DND-41 (cell line): Measurements from ENCODE around the gene DUT.

Experiments used
- ATAC-seq: fragments of 200-7000 bp; cut with Tn5 transposase; 3 replicates; pipeline ENCODE4 v1.9.1; 2021; ENCODE audit warnings: low read depth; ENCODE audit not compliant: insufficient read depth
- DNase-seq: peaks from one replicate; pipeline ENCODE4 v3.0.0-alpha.2; 2020
- H2AFZ ChIP-seq: 2 replicates; pipeline ENCODE4 v1.6.0; 2012; ENCODE audit warnings: low read depth, low read length
- H3K27ac ChIP-seq: 2 replicates; pipeline ENCODE4 v1.5.1; 2012; ENCODE audit warnings: low read length, inconsistent platforms
- H3K27me3 ChIP-seq: fragments of 200-600 bp; sonication (generic); 2 replicates; pipeline ENCODE4 v1.6.0; 2012; ENCODE audit warnings: low read length, mild to moderate bottlenecking, inconsistent platforms; ENCODE audit not compliant: insufficient read depth, poor library complexity
- H3K36me3 ChIP-seq: 2 replicates; pipeline ENCODE4 v1.5.1; 2012; ENCODE audit warnings: low read length, inconsistent platforms; ENCODE audit not compliant: insufficient read depth
- H3K4me1 ChIP-seq: 2 replicates; pipeline ENCODE4 v1.5.1; 2012; ENCODE audit warnings: mild to moderate bottlenecking, low read length; ENCODE audit not compliant: insufficient read depth
- H3K4me2 ChIP-seq: 2 replicates; pipeline ENCODE4 v1.6.0; 2012; ENCODE audit warnings: mild to moderate bottlenecking, moderate library complexity, low read length, inconsistent platforms; ENCODE audit not compliant: insufficient read depth
- H3K4me3 ChIP-seq, 2 experiments: fragments of 200-600 bp in 1 of 2; shearing (Covaris generic) in 1 of 2; 2 replicates each; pipeline ENCODE4 v1.5.1; 2012 to 2016; ENCODE audit warnings: inconsistent platforms in 2 of 2, low read length in 2 of 2, mild to moderate bottlenecking in 2 of 2, low read depth in 1 of 2, moderate library complexity in 1 of 2
- H3K79me2 ChIP-seq: 2 replicates; pipeline ENCODE4 v1.6.0; 2012; ENCODE audit warnings: low read length, inconsistent platforms; ENCODE audit not compliant: insufficient read depth
- H3K9ac ChIP-seq: 2 replicates; pipeline ENCODE4 v1.6.0; 2012; ENCODE audit warnings: low read depth, mild to moderate bottlenecking, inconsistent platforms, low read length, moderate library complexity
- H3K9me3 ChIP-seq: 2 replicates; pipeline ENCODE4 v1.5.1; 2012; ENCODE audit warnings: low read length, moderate library complexity, mild to moderate bottlenecking, inconsistent platforms; ENCODE audit not compliant: insufficient read depth, severe bottlenecking
- H4K20me1 ChIP-seq: 2 replicates; pipeline ENCODE4 v1.6.0; 2012; ENCODE audit warnings: low read length; ENCODE audit not compliant: insufficient read depth
- EZH2 ChIP-seq: IDR thresholded peaks from 3 replicates; pipeline ENCODE4 v1.6.1; 2012; ENCODE audit warnings: borderline replicate concordance, low read depth, mild to moderate bottlenecking, moderate library complexity, low read length, inconsistent platforms; ENCODE audit not compliant: severe bottlenecking
- TF ChIP-seq, protein P1 (sequence below): IDR thresholded peaks from 2 replicates; pipeline ENCODE4 v1.5.1; 2012; ENCODE audit warnings: borderline replicate concordance, low read length, moderate library complexity, mild to moderate bottlenecking; ENCODE audit not compliant: poor library complexity, severe bottlenecking; ENCODE audit errors: extremely low read depth

The DUT gene

GRCh38 chr15:48283396-48284145, 47.7 kb upstream of the DUT start:
- H3K36me3 ChIP-seq: no peaks in the 10 kb centered on the region
- DNase-seq (no peak), ATAC-seq (no peak)
- no peak overlapping the region for H3K4me2 ChIP-seq
- no peaks in the 10 kb centered on the region for H3K4me1 ChIP-seq
- H3K9ac ChIP-seq: no peak overlapping the region
- no peaks in the 10 kb centered on the region for H4K20me1 ChIP-seq
- H3K4me3 ChIP-seq: no peak overlapping the region
- H3K9me3 ChIP-seq: no peaks in the 10 kb centered on the region
- TF ChIP-seq EZH2: no peak
- TF ChIP-seq, protein P1, sequence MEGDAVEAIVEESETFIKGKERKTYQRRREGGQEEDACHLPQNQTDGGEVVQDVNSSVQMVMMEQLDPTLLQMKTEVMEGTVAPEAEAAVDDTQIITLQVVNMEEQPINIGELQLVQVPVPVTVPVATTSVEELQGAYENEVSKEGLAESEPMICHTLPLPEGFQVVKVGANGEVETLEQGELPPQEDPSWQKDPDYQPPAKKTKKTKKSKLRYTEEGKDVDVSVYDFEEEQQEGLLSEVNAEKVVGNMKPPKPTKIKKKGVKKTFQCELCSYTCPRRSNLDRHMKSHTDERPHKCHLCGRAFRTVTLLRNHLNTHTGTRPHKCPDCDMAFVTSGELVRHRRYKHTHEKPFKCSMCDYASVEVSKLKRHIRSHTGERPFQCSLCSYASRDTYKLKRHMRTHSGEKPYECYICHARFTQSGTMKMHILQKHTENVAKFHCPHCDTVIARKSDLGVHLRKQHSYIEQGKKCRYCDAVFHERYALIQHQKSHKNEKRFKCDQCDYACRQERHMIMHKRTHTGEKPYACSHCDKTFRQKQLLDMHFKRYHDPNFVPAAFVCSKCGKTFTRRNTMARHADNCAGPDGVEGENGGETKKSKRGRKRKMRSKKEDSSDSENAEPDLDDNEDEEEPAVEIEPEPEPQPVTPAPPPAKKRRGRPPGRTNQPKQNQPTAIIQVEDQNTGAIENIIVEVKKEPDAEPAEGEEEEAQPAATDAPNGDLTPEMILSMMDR: no peak
- H3K27ac ChIP-seq: no peak overlapping the region
- no peaks in the 10 kb centered on the region for H3K79me2 ChIP-seq
- no peak overlapping the region for H2AFZ ChIP-seq
- H3K27me3 ChIP-seq: peaks cover 10% of the 10 kb centered on the region

DNA sequence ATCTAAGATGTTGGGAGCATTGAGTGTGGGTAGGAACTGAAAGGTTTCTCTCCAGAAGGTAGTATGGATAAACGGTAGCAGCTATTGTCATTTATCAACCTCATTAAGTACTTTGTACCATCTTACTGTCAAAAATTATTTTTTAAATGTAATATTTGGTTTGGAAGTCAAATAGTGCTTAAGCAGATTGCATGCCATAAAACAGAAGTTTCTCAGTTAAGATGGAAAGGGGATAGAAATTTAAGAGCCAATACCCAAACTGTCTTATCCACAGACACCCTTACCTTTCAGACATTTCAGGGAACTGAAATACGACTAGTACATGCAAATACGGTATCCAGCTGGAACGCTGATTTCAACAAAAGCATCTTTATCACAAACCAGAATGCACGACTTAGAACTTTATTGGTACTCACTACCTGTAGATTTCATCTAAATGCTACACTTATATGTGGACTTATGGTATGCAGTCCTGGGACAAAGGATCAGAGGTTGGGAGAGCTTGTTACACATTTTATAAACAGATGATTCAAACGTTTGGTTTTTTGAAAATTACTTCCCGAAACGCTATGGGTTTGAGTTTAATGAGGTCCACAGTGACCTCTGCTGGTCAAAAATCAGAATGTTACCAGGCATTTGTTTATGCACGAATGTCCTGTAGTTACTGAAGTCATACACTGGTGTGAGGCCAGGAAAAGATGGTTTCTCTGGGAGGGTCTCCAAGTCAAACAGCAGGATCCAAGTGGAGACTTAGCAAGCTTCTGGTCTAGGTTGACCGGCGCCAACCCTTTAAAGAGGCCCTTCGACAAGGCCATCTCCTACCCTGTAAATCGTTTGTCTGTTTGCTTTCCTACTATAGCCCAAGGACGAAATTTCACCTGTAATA, 45.7 kb upstream of the DUT start:
- TF ChIP-seq EZH2: no peak
- TF ChIP-seq, protein P1: peak; percentile 77
- Histone ChIP-seq H3K27me3 (peaks cover 10% of the 10 kb centered on the region), H3K27ac (no peak overlapping the region), H3K9ac (no peak overlapping the region), H2AFZ (peak overlapping the region; percentile 51), H3K9me3 (no peaks in the 10 kb centered on the region), H3K79me2 (no peaks in the 10 kb centered on the region), H3K36me3 (no peaks in the 10 kb centered on the region), H3K4me3 (no peak overlapping the region), H4K20me1 (no peaks in the 10 kb centered on the region), H3K4me2 (no peak overlapping the region), H3K4me1 (no peaks in the 10 kb centered on the region)
- ATAC-seq (peak; percentile 58), DNase-seq (peak; percentile 40)

DNA sequence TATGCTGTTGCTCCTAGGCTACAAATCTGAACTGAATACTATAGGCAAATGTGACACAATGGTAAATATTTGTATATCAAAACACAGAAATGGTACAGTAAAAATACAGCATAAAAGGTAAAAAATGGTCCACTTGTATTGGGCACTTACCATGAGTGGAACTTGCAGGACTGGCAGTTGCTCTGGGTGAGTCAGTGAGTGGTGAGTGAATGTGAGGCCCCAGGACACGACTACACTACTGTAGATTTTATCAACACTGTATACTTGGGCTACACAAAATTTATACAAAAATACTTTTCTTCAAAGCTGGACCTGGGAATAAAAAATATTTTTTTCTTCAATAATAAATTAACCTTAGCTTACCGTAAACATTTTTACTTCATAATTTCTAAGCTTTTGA, 41.6 kb upstream of the DUT start:
- H2AFZ ChIP-seq: no peak overlapping the region
- ATAC-seq (no peak), DNase-seq (no peak)
- H3K79me2 ChIP-seq: no peaks in the 10 kb centered on the region
- no peak overlapping the region for H3K9ac ChIP-seq
- TF ChIP-seq, protein P1: no peak
- no peak for TF ChIP-seq EZH2
- H3K4me3 ChIP-seq: no peak overlapping the region
- no peaks in the 10 kb centered on the region for H3K9me3 ChIP-seq
- no peak overlapping the region for H3K27ac ChIP-seq
- H3K36me3 ChIP-seq: no peaks in the 10 kb centered on the region
- no peak overlapping the region for H3K4me2 ChIP-seq
- peaks cover 5% of the 10 kb centered on the region for H3K27me3 ChIP-seq
- no peaks in the 10 kb centered on the region for H3K4me1 ChIP-seq
- no peaks in the 10 kb centered on the region for H4K20me1 ChIP-seq
